Transverse colon (tissue), 1 donor: ENCODE measurements around the gene PIMREG.

Experiments
- EP300 ChIP-seq: sonication (generic); formaldehyde crosslinking; IDR thresholded peaks from one replicate; pipeline ENCODE4 v1.6.1; 2017; ENCODE audit warnings: antibody characterized with exemption, low read depth
- POLR2A ChIP-seq: fragments of 450-650 bp; IDR thresholded peaks from one replicate; pipeline ENCODE4 v1.6.1; 2016; ENCODE audit warnings: antibody characterized with exemption, mild to moderate bottlenecking, moderate library complexity

- TF ChIP-seq POLR2A = no peak
- TF ChIP-seq EP300 = no peak
These were observed 15.9 kb upstream of the PIMREG start for GRCh38 chr17:6428207-6428965.
